Liver (tissue), 3 donors: ENCODE data around the gene JMJD6.
A peak's percentile ranks its signal among the peaks of the same experiment; 100 is the strongest.

Source experiments
- CTCF ChIP-seq: fragments of 150-350 bp; IDR thresholded peaks from 2 replicates; pipeline ENCODE4 v1.5.1; 2017; ENCODE audit warnings: improper control_type of control experiment, low read depth, low read length; ENCODE audit not compliant: missing input control
- HNF4G ChIP-seq: IDR thresholded peaks from 2 replicates; pipeline ENCODE4 v1.6.1; 2016; ENCODE audit warnings: antibody characterized with exemption
- RXRA ChIP-seq, 2 donors: IDR thresholded peaks; 2 replicates each; pipeline ENCODE4 v1.6.1; 2017 to 2018; ENCODE audit warnings: antibody characterized with exemption in 2 of 2, mild to moderate bottlenecking in 1 of 2
- TF ChIP-seq, protein P1 (sequence below): IDR thresholded peaks from 2 replicates; pipeline ENCODE4 v1.6.1; 2016; ENCODE audit warnings: antibody characterized with exemption, mild to moderate bottlenecking
- donor health status: healthy.
- donor health status: healthy.

DNA sequence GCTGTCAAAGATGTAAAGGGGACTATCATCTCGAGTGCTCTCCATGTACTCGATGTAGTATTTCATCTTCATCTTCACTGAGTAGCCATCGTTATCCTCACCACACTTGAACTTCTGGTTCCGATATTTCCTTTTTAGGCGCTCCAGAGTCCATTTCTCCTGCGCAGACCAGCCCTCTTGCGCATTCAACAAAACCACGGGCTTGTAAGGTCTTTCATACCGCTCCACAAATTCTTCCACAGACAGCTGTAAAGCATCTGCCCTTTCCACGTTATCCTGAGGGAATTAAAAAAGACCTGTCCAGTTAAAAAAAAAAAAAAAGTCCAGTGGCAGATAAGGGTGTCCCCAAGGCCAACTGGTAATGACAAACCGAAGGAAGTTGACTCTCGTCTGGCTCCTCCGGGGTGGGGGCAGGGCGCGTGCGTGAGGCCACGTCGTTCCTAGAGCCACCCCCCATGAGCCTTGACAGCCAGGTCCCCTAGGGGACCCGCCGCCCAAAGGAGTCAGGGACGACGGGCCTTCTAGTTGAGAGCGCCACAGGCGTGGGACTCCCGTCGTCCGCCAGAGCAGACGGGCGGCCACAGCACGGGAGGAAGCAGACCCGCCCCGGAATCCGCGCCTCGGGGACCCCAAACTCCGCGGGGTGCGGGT, 701 bp downstream of the JMJD6 start:
- TF ChIP-seq CTCF (no peak), RXRA (IDR thresholded peaks at IDR 0.05) (peak in 1 of 2 donors; percentile 16), HNF4G (no peak)
- TF ChIP-seq, protein P1, sequence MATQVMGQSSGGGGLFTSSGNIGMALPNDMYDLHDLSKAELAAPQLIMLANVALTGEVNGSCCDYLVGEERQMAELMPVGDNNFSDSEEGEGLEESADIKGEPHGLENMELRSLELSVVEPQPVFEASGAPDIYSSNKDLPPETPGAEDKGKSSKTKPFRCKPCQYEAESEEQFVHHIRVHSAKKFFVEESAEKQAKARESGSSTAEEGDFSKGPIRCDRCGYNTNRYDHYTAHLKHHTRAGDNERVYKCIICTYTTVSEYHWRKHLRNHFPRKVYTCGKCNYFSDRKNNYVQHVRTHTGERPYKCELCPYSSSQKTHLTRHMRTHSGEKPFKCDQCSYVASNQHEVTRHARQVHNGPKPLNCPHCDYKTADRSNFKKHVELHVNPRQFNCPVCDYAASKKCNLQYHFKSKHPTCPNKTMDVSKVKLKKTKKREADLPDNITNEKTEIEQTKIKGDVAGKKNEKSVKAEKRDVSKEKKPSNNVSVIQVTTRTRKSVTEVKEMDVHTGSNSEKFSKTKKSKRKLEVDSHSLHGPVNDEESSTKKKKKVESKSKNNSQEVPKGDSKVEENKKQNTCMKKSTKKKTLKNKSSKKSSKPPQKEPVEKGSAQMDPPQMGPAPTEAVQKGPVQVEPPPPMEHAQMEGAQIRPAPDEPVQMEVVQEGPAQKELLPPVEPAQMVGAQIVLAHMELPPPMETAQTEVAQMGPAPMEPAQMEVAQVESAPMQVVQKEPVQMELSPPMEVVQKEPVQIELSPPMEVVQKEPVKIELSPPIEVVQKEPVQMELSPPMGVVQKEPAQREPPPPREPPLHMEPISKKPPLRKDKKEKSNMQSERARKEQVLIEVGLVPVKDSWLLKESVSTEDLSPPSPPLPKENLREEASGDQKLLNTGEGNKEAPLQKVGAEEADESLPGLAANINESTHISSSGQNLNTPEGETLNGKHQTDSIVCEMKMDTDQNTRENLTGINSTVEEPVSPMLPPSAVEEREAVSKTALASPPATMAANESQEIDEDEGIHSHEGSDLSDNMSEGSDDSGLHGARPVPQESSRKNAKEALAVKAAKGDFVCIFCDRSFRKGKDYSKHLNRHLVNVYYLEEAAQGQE, result no peak
